Measurements from ENCODE around the gene IL4.

IL4 gene

DNA sequence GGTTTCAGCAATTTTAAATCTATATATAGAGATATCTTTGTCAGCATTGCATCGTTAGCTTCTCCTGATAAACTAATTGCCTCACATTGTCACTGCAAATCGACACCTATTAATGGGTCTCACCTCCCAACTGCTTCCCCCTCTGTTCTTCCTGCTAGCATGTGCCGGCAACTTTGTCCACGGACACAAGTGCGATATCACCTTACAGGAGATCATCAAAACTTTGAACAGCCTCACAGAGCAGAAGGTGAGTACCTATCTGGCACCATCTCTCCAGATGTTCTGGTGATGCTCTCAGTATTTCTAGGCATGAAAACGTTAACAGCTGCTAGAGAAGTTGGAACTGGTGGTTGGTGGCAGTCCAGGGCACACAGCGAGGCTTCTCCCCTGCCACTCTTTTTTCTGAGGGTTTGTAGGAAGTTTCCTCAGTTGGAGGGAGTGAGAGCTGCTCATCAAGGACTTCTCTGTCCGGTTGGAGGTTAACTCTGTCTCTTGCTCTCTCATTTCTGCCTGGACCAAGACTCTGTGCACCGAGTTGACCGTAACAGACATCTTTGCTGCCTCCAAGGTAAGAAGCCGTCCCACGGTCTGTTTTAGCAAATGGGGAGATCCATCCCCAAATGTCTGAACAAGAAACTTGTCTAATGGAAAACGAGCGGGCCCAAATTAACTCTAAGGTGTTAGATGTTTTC is at the start of gene IL4:
TSS of gene IL4 (plus strand) at position 51 of the 692 bp plus-strand sequence. CDS start at position 113, 62 bp downstream.
- Histone ChIP-seq H3K27ac (ENCODE audit: extremely low read depth, low read depth, low read length) (no peak within 1 kb of the TSS), H3K36me3 (ENCODE audit: control insufficient read depth in 2 of 2, insufficient read depth in 1 of 2, low read length in 2 of 2) (no peaks in the 10 kb centered on the region), H3K4me1 (ENCODE audit: control insufficient read depth, insufficient read depth, low read length) (no peaks in the 10 kb centered on the region), H3K4me3 (ENCODE audit: low read depth, low read length) (no peak within 1 kb of the TSS), H3K9me3 (ENCODE audit: control insufficient read depth, insufficient read depth, low read depth, low read length) (no peaks in the 10 kb centered on the region)
- peak; percentile 65 for TF ChIP-seq ZBTB17 (tag by site-specific recombination; IDR thresholded peaks at IDR 0.05)
- TF ChIP-seq ZNF362 (tag by site-specific recombination; IDR thresholded peaks at IDR 0.05) = no peak
- CTCF ChIA-PET = interaction anchor here (0.8 to 1.6 kb wide), 2 partner anchors 147 to 168 kb away, joined by 3 to 4 read pairs; no protein-coding TSS in a partner anchor
- POLR2A ChIA-PET = no interaction called here

- H3K36me3 ChIP-seq (ENCODE audit: control insufficient read depth in 2 of 2, insufficient read depth in 1 of 2, low read length in 2 of 2) = peaks cover 20 to 54% of the 10 kb centered on the region in 2 experiments
- CTCF ChIA-PET = interaction anchor here (0.6 kb wide), 1 partner anchor 487 kb away, joined by 3 read pairs; no protein-coding TSS in a partner anchor
- H3K4me3 ChIP-seq (ENCODE audit: low read depth, low read length) = no peak overlapping the region
- POLR2A ChIA-PET = no interaction called here
- no peaks in the 10 kb centered on the region for H3K4me1 ChIP-seq (ENCODE audit: control insufficient read depth, insufficient read depth, low read length)
- TF ChIP-seq ZNF23 (tag by site-specific recombination; IDR thresholded peaks at IDR 0.05; ENCODE audit: borderline replicate concordance) (no peak), ZNF280D (tag by site-specific recombination; IDR thresholded peaks at IDR 0.05) (no peak), GLI2 (tag by site-specific recombination; IDR thresholded peaks at IDR 0.05; ENCODE audit: borderline replicate concordance, low read depth) (no peak), ZSCAN16 (tag by site-specific recombination; IDR thresholded peaks at IDR 0.05) (no peak), TCF7L2 (IDR thresholded peaks at IDR 0.05; ENCODE audit: borderline replicate concordance, low read depth, low read length) (no peak), ZNF302 (tag by site-specific recombination; IDR thresholded peaks at IDR 0.05; ENCODE audit: low read depth) (no peak), SP2 (tag by site-specific recombination; IDR thresholded peaks at IDR 0.05) (no peak), PBX3 (CRISPR knock-in tag; IDR thresholded peaks at IDR 0.05) (no peak), ZNF121 (tag by site-specific recombination; IDR thresholded peaks at IDR 0.05) (no peak), KLF10 (tag by site-specific recombination; IDR thresholded peaks at IDR 0.05) (no peak), ZNF555 (tag by site-specific recombination; conservative IDR thresholded peaks at IDR 0.05) (no peak), ZNF366 (tag by site-specific recombination; conservative IDR thresholded peaks at IDR 0.05) (no peak), ZNF140 (tag by site-specific recombination; IDR thresholded peaks at IDR 0.05) (no peak), ZNF248 (tag by site-specific recombination; IDR thresholded peaks at IDR 0.05) (no peak), REPIN1 (tag by site-specific recombination; IDR thresholded peaks at IDR 0.05; ENCODE audit: low read depth) (no peak), ZBTB21 (tag by site-specific recombination; IDR thresholded peaks at IDR 0.05) (no peak), ZNF561 (tag by site-specific recombination; IDR thresholded peaks at IDR 0.05; ENCODE audit: borderline replicate concordance) (no peak)
- TF ChIP-seq, protein P1, sequence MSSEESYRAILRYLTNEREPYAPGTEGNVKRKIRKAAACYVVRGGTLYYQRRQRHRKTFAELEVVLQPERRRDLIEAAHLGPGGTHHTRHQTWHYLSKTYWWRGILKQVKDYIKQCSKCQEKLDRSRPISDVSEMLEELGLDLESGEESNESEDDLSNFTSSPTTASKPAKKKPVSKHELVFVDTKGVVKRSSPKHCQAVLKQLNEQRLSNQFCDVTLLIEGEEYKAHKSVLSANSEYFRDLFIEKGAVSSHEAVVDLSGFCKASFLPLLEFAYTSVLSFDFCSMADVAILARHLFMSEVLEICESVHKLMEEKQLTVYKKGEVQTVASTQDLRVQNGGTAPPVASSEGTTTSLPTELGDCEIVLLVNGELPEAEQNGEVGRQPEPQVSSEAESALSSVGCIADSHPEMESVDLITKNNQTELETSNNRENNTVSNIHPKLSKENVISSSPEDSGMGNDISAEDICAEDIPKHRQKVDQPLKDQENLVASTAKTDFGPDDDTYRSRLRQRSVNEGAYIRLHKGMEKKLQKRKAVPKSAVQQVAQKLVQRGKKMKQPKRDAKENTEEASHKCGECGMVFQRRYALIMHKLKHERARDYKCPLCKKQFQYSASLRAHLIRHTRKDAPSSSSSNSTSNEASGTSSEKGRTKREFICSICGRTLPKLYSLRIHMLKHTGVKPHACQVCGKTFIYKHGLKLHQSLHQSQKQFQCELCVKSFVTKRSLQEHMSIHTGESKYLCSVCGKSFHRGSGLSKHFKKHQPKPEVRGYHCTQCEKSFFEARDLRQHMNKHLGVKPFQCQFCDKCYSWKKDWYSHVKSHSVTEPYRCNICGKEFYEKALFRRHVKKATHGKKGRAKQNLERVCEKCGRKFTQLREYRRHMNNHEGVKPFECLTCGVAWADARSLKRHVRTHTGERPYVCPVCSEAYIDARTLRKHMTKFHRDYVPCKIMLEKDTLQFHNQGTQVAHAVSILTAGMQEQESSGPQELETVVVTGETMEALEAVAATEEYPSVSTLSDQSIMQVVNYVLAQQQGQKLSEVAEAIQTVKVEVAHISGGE (tag by site-specific recombination; conservative IDR thresholded peaks at IDR 0.05; ENCODE audit: low read depth) = no peak
- no peak overlapping the region for H3K27ac ChIP-seq (ENCODE audit: extremely low read depth, low read depth, low read length)
- no peaks in the 10 kb centered on the region for H3K9me3 ChIP-seq (ENCODE audit: control insufficient read depth, insufficient read depth, low read depth, low read length)
Measured at GRCh38 chr5:132627470-132627869, 46.3 kb upstream of the IL4 start.
